Mononuclear cell (primary cell): ENCODE data around the gene FRMD3. TPM values are rescaled to one million over a fixed set of nuclear protein-coding genes. Genes with fewer than 3 reads are reported as not detected.

Experiments
- H3K27me3 ChIP-seq: 2 replicates; pipeline ENCODE4 v1.6.0; 2011; ENCODE audit warnings: low read length, control low read depth; ENCODE audit not compliant: insufficient read depth
- H3K4me1 ChIP-seq: 2 replicates; pipeline ENCODE4 v1.5.1; 2011; ENCODE audit warnings: mild to moderate bottlenecking, low read length, control low read depth; ENCODE audit not compliant: insufficient read depth
- H3K4me3 ChIP-seq: 2 replicates; pipeline ENCODE4 v1.5.1; 2011; ENCODE audit warnings: mild to moderate bottlenecking, low read length, moderate library complexity
- H3K9me3 ChIP-seq: 2 replicates; pipeline ENCODE4 v1.5.1; 2011; ENCODE audit warnings: low read depth, mild to moderate bottlenecking, control low read depth, low read length
- total RNA-seq: library from RNA; depleted of rRNA; stranded (reverse); fragments of >200 nt; gene quantifications from one replicate; pipeline ENCODE4 v1.2.3, GENCODE V29; 2012

FRMD3 gene
- total RNA-seq, 1 donor, result 15.1 TPM

DNA sequence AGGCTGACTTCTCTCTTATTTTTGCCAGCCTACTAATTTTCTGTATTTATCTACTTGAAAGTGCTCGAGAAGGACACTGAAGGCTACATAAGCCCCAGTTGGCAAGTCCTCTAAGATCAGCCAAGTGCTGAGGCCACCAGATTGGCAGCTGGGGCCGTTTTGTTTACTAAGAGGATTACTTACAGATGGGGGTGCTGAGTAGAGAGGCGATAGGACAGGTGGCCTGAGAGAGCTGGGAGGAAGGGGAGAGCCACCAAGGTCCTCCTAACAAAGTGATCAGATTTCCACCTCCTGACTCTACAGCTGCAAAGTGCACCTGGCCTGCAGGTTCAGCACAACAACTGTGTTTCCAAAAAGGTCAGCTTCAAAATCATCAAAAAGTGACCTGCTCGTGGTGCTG is 32.9 kb downstream of the FRMD3 start:
- Histone ChIP-seq H3K9me3 (no peaks in the 10 kb centered on the region), H3K4me1 (peaks cover 14% of the 10 kb centered on the region), H3K4me3 (no peak overlapping the region), H3K27me3 (no peaks in the 10 kb centered on the region)

DNA sequence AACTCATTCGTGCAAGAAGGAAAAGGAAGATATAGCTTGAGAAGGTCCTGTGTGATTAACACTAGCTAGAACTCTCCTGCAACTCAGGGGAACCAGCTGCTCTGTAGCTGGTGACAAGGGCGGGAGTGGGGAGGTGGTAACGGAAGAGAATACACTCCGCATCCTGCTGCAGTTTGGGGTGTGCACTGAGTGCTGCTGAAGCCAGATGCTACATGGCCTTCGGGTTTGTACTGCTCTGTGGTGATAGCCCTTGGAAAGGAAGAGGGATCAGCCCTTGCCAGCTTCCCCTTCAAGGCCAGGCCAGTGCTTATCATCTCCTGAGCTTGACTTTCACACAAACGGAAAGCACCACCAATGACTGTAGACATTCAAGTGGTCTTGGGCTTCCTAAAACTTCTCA is 34.3 kb downstream of the FRMD3 start:
- peaks cover 10% of the 10 kb centered on the region for H3K4me1 ChIP-seq
- H3K4me3 ChIP-seq, result no peak overlapping the region
- no peaks in the 10 kb centered on the region for H3K9me3 ChIP-seq
- H3K27me3 ChIP-seq, result no peaks in the 10 kb centered on the region

GRCh38 chr9:83501565-83501964 is 36.6 kb downstream of the FRMD3 start:
- no peak overlapping the region for H3K4me3 ChIP-seq
- H3K27me3 ChIP-seq, result no peaks in the 10 kb centered on the region

GRCh38 chr9:83497441-83497840 is 40.8 kb downstream of the FRMD3 start:
- H3K9me3 ChIP-seq, result no peaks in the 10 kb centered on the region
- no peaks in the 10 kb centered on the region for H3K4me1 ChIP-seq
- no peak overlapping the region for H3K4me3 ChIP-seq
- H3K27me3 ChIP-seq, result no peaks in the 10 kb centered on the region

More at GRCh38 chr9:83501565-83501964, 36.6 kb downstream of the FRMD3 start:
- no peaks in the 10 kb centered on the region for H3K4me1 ChIP-seq
- no peaks in the 10 kb centered on the region for H3K9me3 ChIP-seq

DNA sequence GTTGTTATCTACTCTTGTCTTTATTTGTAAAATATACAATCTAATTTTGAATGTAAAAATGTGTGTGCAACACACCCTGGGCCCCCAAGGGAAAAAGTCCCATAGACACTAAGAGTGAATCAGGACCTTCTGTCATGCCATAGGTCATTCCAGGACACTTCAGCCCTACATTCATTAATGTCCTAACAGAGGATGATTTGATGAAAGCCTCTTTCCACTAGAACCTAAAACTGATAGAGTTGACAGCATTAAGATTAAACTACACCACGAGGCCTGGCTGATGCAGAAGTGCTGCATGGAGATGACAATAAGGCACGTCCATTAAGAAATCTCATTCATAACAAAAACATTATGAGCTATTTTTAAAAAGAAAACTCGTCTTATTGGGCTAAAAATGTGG is 46.2 kb downstream of the FRMD3 start:
- no peaks in the 10 kb centered on the region for H3K4me1 ChIP-seq
- no peaks in the 10 kb centered on the region for H3K27me3 ChIP-seq
- no peaks in the 10 kb centered on the region for H3K9me3 ChIP-seq
- no peak overlapping the region for H3K4me3 ChIP-seq

DNA sequence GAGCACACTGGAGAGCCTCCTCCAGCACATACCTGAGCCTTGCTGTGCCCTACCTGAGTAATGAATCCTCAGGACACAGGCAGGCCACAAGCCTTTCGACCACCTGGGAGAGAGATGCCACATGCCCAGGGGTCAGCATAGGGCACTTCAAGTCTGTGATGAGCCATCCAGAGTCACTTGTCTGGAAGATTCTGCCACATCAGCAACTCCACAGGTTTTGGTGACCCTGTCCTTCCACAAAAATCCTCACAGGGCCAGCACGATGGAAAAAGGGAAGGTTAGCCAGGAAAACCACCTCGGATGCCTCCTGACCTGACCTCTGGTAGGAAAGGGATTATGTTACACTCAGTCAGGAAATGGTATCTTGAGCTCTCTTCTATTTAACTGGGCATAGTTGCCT is 46.8 kb downstream of the FRMD3 start:
- H3K4me3 ChIP-seq, result no peak overlapping the region
- no peaks in the 10 kb centered on the region for H3K9me3 ChIP-seq
- H3K27me3 ChIP-seq, result no peaks in the 10 kb centered on the region
- no peaks in the 10 kb centered on the region for H3K4me1 ChIP-seq

DNA sequence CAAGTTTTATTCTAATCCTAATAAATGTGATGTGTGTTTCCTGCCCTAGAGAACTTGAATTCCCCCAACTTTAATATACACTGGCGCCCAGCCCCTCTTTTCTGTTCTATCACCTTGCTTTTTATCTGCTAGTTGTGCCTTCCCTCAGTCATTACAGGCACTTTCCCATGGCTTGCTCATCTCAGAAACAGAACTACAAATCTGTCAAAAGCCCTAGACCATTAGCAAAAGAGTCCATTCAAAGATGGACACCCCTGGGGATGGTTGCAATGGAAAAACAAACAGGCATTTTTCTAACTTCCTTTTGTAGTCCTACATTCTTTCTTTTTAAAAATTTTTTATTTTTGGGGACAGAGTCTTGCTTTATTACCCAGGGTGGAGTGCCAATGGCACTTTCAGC is 48.2 kb downstream of the FRMD3 start:
- no peaks in the 10 kb centered on the region for H3K4me1 ChIP-seq
- H3K27me3 ChIP-seq, result no peaks in the 10 kb centered on the region
- H3K9me3 ChIP-seq, result no peaks in the 10 kb centered on the region
- H3K4me3 ChIP-seq, result no peak overlapping the region

- Histone ChIP-seq H3K4me3 (no peak overlapping the region), H3K4me1 (no peaks in the 10 kb centered on the region), H3K27me3 (no peaks in the 10 kb centered on the region), H3K9me3 (peaks cover 1% of the 10 kb centered on the region)
Measured at GRCh38 chr9:83484990-83485389, 53.2 kb downstream of the FRMD3 start.

GRCh38 chr9:83483223-83483622 is 55.0 kb downstream of the FRMD3 start:
- Histone ChIP-seq H3K9me3 (peaks cover 4% of the 10 kb centered on the region), H3K4me1 (no peaks in the 10 kb centered on the region), H3K27me3 (no peaks in the 10 kb centered on the region), H3K4me3 (no peak overlapping the region)

- no peaks in the 10 kb centered on the region for H3K27me3 ChIP-seq
- peaks cover 4% of the 10 kb centered on the region for H3K9me3 ChIP-seq
- H3K4me1 ChIP-seq, result peaks cover under 1% of the 10 kb centered on the region
- H3K4me3 ChIP-seq, result no peak overlapping the region
Measured at GRCh38 chr9:83479765-83480164, 58.4 kb downstream of the FRMD3 start.

DNA sequence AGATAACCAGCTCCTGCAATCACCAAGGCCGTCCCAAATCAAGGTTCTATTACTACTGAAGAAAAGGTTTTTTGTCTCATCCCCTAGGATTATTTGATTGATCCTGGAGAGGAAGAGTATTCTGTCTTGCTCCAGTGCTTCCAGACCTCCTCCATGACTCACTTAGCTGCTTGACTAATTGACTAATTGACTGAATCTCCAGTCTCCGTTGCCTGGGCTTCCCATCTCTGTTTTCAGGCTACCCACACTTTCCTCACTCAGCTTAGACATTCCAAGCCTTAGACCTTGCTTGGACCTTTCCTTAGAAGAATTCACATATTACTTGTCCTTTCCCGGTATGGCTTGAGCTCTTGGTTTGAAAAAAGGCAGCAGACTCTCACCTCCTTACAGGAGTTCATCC is 60.6 kb downstream of the FRMD3 start:
- no peak overlapping the region for H3K4me3 ChIP-seq
- H3K9me3 ChIP-seq, result peaks cover 4% of the 10 kb centered on the region

GRCh38 chr9:83477120-83477519 is 61.1 kb downstream of the FRMD3 start:
- Histone ChIP-seq H3K9me3 (peaks cover 4% of the 10 kb centered on the region), H3K4me1 (peaks cover 26% of the 10 kb centered on the region), H3K27me3 (no peaks in the 10 kb centered on the region), H3K4me3 (no peak overlapping the region)

More for the DNA sequence above, 60.6 kb downstream of the FRMD3 start:
- H3K4me1 ChIP-seq, result peaks cover 21% of the 10 kb centered on the region
- no peaks in the 10 kb centered on the region for H3K27me3 ChIP-seq

GRCh38 chr9:83476513-83476912 is 61.7 kb downstream of the FRMD3 start:
- peaks cover 4% of the 10 kb centered on the region for H3K9me3 ChIP-seq
- H3K4me3 ChIP-seq, result no peak overlapping the region
- H3K4me1 ChIP-seq, result peaks cover 32% of the 10 kb centered on the region
- no peaks in the 10 kb centered on the region for H3K27me3 ChIP-seq

DNA sequence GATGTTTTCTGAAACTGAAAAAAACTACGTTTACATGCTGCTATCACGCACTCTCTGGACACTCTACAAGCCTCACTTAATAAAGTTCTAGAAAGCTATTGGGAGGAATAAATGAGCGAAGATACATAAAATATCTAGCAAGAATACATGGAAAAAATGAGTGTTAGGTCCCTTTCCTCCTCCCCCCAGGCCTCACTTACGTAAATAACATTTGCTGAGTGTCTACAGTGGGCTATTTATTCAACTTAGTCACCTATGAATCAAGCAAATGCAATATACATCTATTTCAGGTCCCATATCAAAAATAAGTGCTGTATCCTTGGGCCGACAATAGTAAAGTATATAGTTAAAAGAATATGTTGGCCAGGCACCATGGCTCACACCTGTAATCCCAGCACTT is 62.5 kb downstream of the FRMD3 start:
- no peak overlapping the region for H3K4me3 ChIP-seq
- H3K4me1 ChIP-seq, result peaks cover 40% of the 10 kb centered on the region
- H3K9me3 ChIP-seq, result peaks cover 4% of the 10 kb centered on the region
- no peaks in the 10 kb centered on the region for H3K27me3 ChIP-seq

DNA sequence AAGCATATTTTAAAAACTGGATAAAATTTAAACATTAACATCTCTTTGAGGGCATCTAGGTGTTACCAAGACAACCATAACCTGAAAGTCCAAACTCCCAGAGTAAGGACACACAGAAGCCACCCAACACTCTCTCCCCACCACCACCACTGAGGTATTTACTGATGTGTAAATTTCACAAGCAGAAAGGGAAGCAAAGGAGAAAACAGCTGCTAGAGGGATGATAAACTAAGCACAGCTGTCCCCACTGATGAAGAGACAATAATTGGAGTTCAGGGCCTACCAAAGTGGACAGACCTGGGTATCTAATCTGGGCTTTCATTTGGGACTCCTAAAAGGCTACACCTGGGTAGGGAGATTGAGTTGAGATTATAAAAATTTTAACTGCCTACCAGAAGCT is 63.6 kb downstream of the FRMD3 start:
- Histone ChIP-seq H3K4me1 (peaks cover 49% of the 10 kb centered on the region), H3K27me3 (no peaks in the 10 kb centered on the region), H3K4me3 (no peak overlapping the region), H3K9me3 (no peaks in the 10 kb centered on the region)

DNA sequence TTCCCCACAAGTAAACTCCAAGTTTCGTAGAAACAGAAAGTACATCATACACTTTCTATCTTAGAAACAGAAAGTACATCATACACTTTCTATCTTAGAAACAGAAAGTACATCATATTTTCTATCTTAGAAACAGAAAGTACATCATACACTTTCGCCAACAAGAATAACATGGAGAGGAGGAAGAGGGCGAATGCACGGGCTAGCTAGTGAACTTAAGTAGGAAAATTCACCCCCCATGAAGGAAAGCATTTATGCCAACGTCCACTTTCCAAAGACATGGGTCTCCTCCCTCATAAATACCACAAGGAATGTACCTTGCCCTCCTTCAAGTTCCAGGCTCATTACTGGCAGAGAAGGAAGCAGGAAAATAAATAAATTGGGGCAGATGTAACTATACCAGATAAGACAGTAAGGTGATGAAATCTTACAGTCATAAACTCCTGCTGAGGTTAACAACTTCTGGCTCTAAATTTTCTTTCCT is 64.7 kb downstream of the FRMD3 start:
- Histone ChIP-seq H3K27me3 (no peaks in the 10 kb centered on the region), H3K4me1 (peaks cover 49% of the 10 kb centered on the region), H3K9me3 (no peaks in the 10 kb centered on the region), H3K4me3 (peak overlapping the region; percentile 36)
